GM10847 (cell line): ENCODE data around the gene ADGRF4.

Source experiments
- POLR2A ChIP-seq: IDR thresholded peaks from 2 replicates; pipeline ENCODE4 v1.6.1; 2011; ENCODE audit not compliant: insufficient read length; ENCODE audit errors: extremely low read depth

ADGRF4 gene

GRCh38 chr6:47677381-47678100 lies 20.8 kb upstream of the ADGRF4 start:
- no peak for TF ChIP-seq POLR2A

- no peak for TF ChIP-seq POLR2A
Observed at GRCh38 chr6:47678739-47679138, 19.6 kb upstream of the ADGRF4 start.

- no peak for TF ChIP-seq POLR2A
Observed at GRCh38 chr6:47679322-47679906, 19.0 kb upstream of the ADGRF4 start.

GRCh38 chr6:47680051-47680450 lies 18.3 kb upstream of the ADGRF4 start:
- TF ChIP-seq POLR2A: no peak

GRCh38 chr6:47680724-47681123 lies 17.7 kb upstream of the ADGRF4 start:
- TF ChIP-seq POLR2A: no peak

GRCh38 chr6:47681201-47681990 lies 17.0 kb upstream of the ADGRF4 start:
- TF ChIP-seq POLR2A: no peak

- TF ChIP-seq POLR2A: no peak
Observed at GRCh38 chr6:47686411-47686810, 12.0 kb upstream of the ADGRF4 start.

GRCh38 chr6:47687432-47687831 lies 10.9 kb upstream of the ADGRF4 start:
- no peak for TF ChIP-seq POLR2A

- TF ChIP-seq POLR2A: no peak
Observed at GRCh38 chr6:47690214-47690613, 8.2 kb upstream of the ADGRF4 start.

- no peak for TF ChIP-seq POLR2A
Observed at GRCh38 chr6:47690791-47691190, 7.6 kb upstream of the ADGRF4 start.

- TF ChIP-seq POLR2A: no peak
Observed at GRCh38 chr6:47697925-47698324, 455 bp upstream of the ADGRF4 start.

- no peak for TF ChIP-seq POLR2A
Observed at GRCh38 chr6:47700053-47700452, 1.7 kb downstream of the ADGRF4 start.

- no peak for TF ChIP-seq POLR2A
Observed at GRCh38 chr6:47700596-47700995, 2.2 kb downstream of the ADGRF4 start.

- TF ChIP-seq POLR2A: no peak
Observed at GRCh38 chr6:47701363-47701762, 3.0 kb downstream of the ADGRF4 start.

- TF ChIP-seq POLR2A: no peak
Observed at GRCh38 chr6:47709160-47709559, 10.8 kb downstream of the ADGRF4 start.

- TF ChIP-seq POLR2A: no peak
Observed at GRCh38 chr6:47710295-47710694, 11.9 kb downstream of the ADGRF4 start.
